ENCODE measurements around the gene FKBP1B. TPM values are rescaled to one million over a fixed set of nuclear protein-coding genes. Genes with fewer than 3 reads are reported as not detected.
"Not testable (repeated sequence)": the region's sequence is repeated elsewhere in the genome, so short reads cannot be mapped to it uniquely, and the experiment has no call there.

The FKBP1B gene
- total and polyA plus RNA-seq, 7 donors = 0.46 to 2.7 (median 1.3) TPM

- intact Hi-C loops (cut with DNase I) = no loop called here
- H3K36me3 ChIP-seq (ENCODE audit: insufficient read depth in 1 of 2, low read depth in 1 of 2) = peaks cover 7 to 69% of the 10 kb centered on the region in 2 donors
- no peaks in the 10 kb centered on the region for H3K4me1 ChIP-seq
- 64 to 69% (median 65%) methylated on average over 2 of the region's 2 CpGs for WGBS, 3 donors
- TF ChIP-seq, protein P1, sequence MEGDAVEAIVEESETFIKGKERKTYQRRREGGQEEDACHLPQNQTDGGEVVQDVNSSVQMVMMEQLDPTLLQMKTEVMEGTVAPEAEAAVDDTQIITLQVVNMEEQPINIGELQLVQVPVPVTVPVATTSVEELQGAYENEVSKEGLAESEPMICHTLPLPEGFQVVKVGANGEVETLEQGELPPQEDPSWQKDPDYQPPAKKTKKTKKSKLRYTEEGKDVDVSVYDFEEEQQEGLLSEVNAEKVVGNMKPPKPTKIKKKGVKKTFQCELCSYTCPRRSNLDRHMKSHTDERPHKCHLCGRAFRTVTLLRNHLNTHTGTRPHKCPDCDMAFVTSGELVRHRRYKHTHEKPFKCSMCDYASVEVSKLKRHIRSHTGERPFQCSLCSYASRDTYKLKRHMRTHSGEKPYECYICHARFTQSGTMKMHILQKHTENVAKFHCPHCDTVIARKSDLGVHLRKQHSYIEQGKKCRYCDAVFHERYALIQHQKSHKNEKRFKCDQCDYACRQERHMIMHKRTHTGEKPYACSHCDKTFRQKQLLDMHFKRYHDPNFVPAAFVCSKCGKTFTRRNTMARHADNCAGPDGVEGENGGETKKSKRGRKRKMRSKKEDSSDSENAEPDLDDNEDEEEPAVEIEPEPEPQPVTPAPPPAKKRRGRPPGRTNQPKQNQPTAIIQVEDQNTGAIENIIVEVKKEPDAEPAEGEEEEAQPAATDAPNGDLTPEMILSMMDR (IDR thresholded peaks at IDR 0.05) = no peak
- no peaks in the 10 kb centered on the region for H3K27me3 ChIP-seq (ENCODE audit: insufficient read depth in 3 of 3, low read length in 2 of 3)
- no peak overlapping the region for H3K4me3 ChIP-seq
- no peak for ATAC-seq
- no peaks in the 10 kb centered on the region for H3K9me3 ChIP-seq
- DNase-seq = no peak
- no peak overlapping the region for H3K27ac ChIP-seq
Observed at GRCh38 chr2:24026233-24026632, 23.3 kb upstream of the FKBP1B start.

- ATAC-seq (no peak), DNase-seq (no peak)
- H3K36me3 ChIP-seq (ENCODE audit: insufficient read depth in 1 of 2, low read depth in 1 of 2) = peaks cover 8 to 39% of the 10 kb centered on the region in 2 donors
- TF ChIP-seq, protein P1 (IDR thresholded peaks at IDR 0.05) = no peak
- no peaks in the 10 kb centered on the region for H3K4me1 ChIP-seq
- no peak overlapping the region for H3K4me3 ChIP-seq
- intact Hi-C loops (cut with DNase I) = no loop called here
- no peaks in the 10 kb centered on the region for H3K27me3 ChIP-seq (ENCODE audit: insufficient read depth in 3 of 3, low read length in 2 of 3)
- 86 to 91% (median 89%) methylated on average over 9 of the region's 9 CpGs for WGBS, 3 donors
- H3K27ac ChIP-seq = no peak overlapping the region
- no peaks in the 10 kb centered on the region for H3K9me3 ChIP-seq
Observed at GRCh38 chr2:24038786-24039499, 10.6 kb upstream of the FKBP1B start.

DNA sequence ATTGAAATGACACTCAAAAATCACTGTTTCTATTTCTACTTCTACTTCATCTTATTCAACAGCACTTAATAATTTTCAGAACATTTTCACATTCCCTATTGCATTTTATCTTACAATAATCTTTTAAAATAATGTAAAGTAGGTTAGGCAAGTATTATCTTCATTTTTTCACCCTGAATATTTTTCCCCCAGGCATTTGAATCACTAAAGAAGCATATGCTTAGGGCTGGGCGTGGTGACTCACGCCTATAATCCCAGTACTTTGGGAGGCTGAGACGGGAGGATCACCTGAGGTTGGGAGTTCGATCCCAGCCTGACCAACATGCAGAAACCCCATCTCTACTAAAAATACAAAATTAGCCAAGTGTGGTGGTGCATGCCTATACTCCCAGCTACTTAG is 9.0 kb upstream of the FKBP1B start:
- intact Hi-C loops (cut with DNase I) = no loop called here
- TF ChIP-seq, protein P1 (IDR thresholded peaks at IDR 0.05) = no peak
- no peak for ATAC-seq
- H3K4me1 ChIP-seq = no peaks in the 10 kb centered on the region
- DNase-seq = no peak
- H3K27me3 ChIP-seq (ENCODE audit: insufficient read depth in 3 of 3, low read length in 2 of 3) = no peaks in the 10 kb centered on the region
- H3K27ac ChIP-seq = no peak overlapping the region
- no peaks in the 10 kb centered on the region for H3K9me3 ChIP-seq
- 83 to 98% (median 98%) methylated on average over 4 of the region's 4 CpGs for WGBS, 3 donors
- peaks cover 8 to 39% of the 10 kb centered on the region in 2 donors for H3K36me3 ChIP-seq (ENCODE audit: insufficient read depth in 1 of 2, low read depth in 1 of 2)
- no peak overlapping the region for H3K4me3 ChIP-seq

GRCh38 chr2:24043133-24043532 is 6.4 kb upstream of the FKBP1B start:
- 89 to 94% (median 92%) methylated on average over 6 of the region's 6 CpGs for WGBS, 3 donors
- H3K4me3 ChIP-seq; H3K27me3 ChIP-seq (ENCODE audit: insufficient read depth in 3 of 3, low read length in 2 of 3); DNase-seq; H3K9me3 ChIP-seq; H3K4me1 ChIP-seq; H3K27ac ChIP-seq; ATAC-seq; intact Hi-C loops (cut with DNase I): not testable (repeated sequence)
- peaks cover 3 to 17% of the 10 kb centered on the region in 2 donors for H3K36me3 ChIP-seq (ENCODE audit: insufficient read depth in 1 of 2, low read depth in 1 of 2)

DNA sequence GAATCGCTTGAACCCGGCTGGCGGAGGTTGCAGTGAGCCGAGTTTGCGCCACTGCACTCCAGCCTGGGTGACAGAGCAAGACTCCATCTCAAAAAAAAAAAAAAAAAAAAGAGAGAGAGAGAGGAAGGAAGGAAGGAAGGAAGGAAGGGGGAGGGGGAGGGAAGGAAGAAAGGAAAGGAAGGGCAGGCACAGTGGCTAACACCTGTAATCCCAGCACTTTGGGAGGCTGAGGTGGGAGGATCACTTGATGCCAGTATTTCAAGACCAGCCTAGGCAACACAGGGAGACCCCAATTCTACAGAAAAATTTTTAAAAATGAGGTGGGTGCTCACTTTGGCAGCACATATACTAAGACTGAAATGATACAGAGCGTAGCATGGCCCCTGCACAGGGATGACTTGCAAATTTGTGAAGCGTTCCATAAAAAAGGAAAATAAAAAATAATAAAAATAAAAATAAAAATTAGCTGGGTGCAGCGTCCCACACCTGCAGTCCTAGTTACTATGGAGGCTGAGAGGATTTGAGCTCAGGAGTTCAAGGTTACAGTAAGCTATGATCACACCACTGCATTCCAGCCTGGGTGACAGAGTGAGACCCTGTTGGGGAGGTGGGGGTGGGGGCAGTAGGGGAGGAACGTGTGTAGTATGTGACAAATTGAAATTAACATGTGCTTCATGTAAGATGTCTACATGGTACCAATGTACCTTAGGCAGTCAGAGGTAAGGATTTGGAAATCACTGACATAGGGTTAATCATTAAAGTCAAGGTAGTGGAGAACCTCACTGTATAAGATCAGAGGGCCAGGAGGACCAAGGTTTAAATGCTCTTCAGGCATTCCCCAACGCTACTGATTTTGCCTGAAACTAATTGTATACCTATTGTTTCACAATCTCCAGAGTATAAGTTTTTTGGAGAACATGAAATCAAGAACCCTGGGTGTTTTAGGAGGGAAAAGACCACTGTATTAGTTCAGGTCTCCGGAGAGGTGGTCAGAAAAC is 3.7 kb upstream of the FKBP1B start:
- TF ChIP-seq, protein P1 (IDR thresholded peaks at IDR 0.05) = no peak
- Histone ChIP-seq H3K4me1 (peaks cover 15% of the 10 kb centered on the region), H3K27ac (no peak overlapping the region), H3K36me3 (ENCODE audit: insufficient read depth in 1 of 2, low read depth in 1 of 2) (no peaks in the 10 kb centered on the region), H3K27me3 (ENCODE audit: insufficient read depth in 3 of 3, low read length in 2 of 3) (peaks cover 0 to 17% (median 4%) of the 10 kb centered on the region in 3 donors), H3K4me3 (peak overlapping the region; percentile 88), H3K9me3 (no peaks in the 10 kb centered on the region)
- 78 to 81% (median 80%) methylated on average over 11 of the region's 11 CpGs for WGBS, 3 donors
- intact Hi-C loops (cut with DNase I) = loop anchor here in 1 of 2 donors (5.0 kb wide), 1 partner anchor 36 kb away; the partner anchor contains the start of gene TP53I3
- no peak for ATAC-seq
- DNase-seq = no peak
